ENCODE measurements around the gene MRPS17.

DNA sequence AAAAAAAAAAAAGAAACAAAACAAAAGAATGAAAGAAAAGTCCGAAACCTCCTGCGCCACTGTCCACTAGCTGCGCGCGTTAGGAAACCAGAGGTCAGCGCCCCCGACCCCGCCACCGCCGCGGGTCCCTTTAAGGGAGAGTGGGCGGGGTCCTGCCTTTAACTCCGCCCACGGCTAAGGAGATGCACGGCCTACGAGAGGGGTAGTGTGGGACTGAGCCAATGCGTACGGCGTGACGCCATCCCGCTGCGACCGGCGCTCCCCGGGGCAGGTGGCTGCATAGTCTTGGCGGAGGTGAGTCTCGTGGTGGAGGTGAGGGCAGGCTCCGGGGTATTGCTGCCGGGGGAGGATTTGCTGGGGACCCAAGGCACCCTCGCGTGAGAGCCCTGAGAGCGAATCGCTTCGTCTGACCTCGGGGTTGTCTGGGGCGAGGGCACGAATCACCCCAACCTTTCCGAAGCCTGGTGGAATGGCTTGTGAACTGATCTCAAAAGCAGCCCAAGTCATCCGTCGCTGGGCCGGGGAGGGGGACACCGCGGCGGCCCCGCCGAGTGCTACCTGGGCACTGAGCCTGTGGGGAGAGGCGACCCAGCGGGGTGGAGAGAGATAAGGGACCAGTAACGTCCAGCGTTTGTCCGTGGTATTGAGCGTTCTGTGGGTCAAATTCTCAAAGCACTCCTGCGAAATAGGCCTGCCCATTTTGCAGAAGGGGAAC is at the start of gene MRPS17:
- TF ChIP-seq, protein P1, sequence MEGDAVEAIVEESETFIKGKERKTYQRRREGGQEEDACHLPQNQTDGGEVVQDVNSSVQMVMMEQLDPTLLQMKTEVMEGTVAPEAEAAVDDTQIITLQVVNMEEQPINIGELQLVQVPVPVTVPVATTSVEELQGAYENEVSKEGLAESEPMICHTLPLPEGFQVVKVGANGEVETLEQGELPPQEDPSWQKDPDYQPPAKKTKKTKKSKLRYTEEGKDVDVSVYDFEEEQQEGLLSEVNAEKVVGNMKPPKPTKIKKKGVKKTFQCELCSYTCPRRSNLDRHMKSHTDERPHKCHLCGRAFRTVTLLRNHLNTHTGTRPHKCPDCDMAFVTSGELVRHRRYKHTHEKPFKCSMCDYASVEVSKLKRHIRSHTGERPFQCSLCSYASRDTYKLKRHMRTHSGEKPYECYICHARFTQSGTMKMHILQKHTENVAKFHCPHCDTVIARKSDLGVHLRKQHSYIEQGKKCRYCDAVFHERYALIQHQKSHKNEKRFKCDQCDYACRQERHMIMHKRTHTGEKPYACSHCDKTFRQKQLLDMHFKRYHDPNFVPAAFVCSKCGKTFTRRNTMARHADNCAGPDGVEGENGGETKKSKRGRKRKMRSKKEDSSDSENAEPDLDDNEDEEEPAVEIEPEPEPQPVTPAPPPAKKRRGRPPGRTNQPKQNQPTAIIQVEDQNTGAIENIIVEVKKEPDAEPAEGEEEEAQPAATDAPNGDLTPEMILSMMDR (IDR thresholded peaks at IDR 0.05), result no peak
- no peak for TF ChIP-seq EZH2 (IDR thresholded peaks at IDR 0.05; ENCODE audit: borderline replicate concordance, insufficient read depth, low read depth, low read length, poor library complexity, severe bottlenecking)
